Parathyroid adenoma (tissue), 2 donors: Measurements from ENCODE around the gene BDKRB1.

ENCODE experiments used
- H2AFZ ChIP-seq: fragments of 300-600 bp; sonication (generic); one replicate; pipeline ENCODE4 v1.7.0; 2017; ENCODE audit warnings: antibody characterized with exemption, mild to moderate bottlenecking
- H3K27ac ChIP-seq: fragments of 300-600 bp; sonication (generic); one replicate; pipeline ENCODE4 v1.7.0; 2017
- H3K27me3 ChIP-seq: fragments of 300-600 bp; sonication (generic); one replicate; pipeline ENCODE4 v1.7.0; 2017; ENCODE audit warnings: low read length; ENCODE audit not compliant: control insufficient read depth, insufficient read depth
- H3K36me3 ChIP-seq: fragments of 300-600 bp; sonication (generic); one replicate; pipeline ENCODE4 v1.7.0; 2017; ENCODE audit warnings: low read length; ENCODE audit not compliant: control insufficient read depth, insufficient read depth
- H3K4me1 ChIP-seq: fragments of 300-600 bp; sonication (generic); one replicate; pipeline ENCODE4 v1.7.0; 2017; ENCODE audit warnings: control low read depth
- H3K4me2 ChIP-seq: fragments of 300-600 bp; sonication (generic); one replicate; pipeline ENCODE4 v1.7.0; 2017; ENCODE audit warnings: low read length
- H3K4me3 ChIP-seq: fragments of 300-600 bp; sonication (generic); one replicate; pipeline ENCODE4 v1.7.0; 2017; ENCODE audit warnings: low read depth, low read length
- H3K79me2 ChIP-seq: fragments of 300-600 bp; sonication (generic); one replicate; pipeline ENCODE4 v1.7.0; 2017; ENCODE audit warnings: control low read depth
- H3K9ac ChIP-seq: fragments of 300-600 bp; sonication (generic); one replicate; pipeline ENCODE4 v1.7.0; 2017; ENCODE audit warnings: mild to moderate bottlenecking
- H3K9me3 ChIP-seq: fragments of 300-600 bp; sonication (generic); one replicate; pipeline ENCODE4 v1.7.0; 2017; ENCODE audit warnings: low read length; ENCODE audit not compliant: control insufficient read depth
- TF ChIP-seq, protein P1 (sequence below): fragments of 300-600 bp; sonication (generic); IDR thresholded peaks from one replicate; pipeline ENCODE4 v1.7.0; 2017; ENCODE audit warnings: antibody characterized with exemption, mild to moderate bottlenecking
- donor health status: primary hyperparathyroidism.

Gene BDKRB1

GRCh38 chr14:96212140-96212539 is 43.9 kb upstream of the BDKRB1 start:
- H3K27ac ChIP-seq, result no peak overlapping the region
- no peak overlapping the region for H3K9ac ChIP-seq
- H3K79me2 ChIP-seq, result no peaks in the 10 kb centered on the region
- H3K4me3 ChIP-seq, result no peak overlapping the region
- H3K4me2 ChIP-seq, result no peak overlapping the region
- H3K36me3 ChIP-seq, result no peaks in the 10 kb centered on the region
- TF ChIP-seq, protein P1, sequence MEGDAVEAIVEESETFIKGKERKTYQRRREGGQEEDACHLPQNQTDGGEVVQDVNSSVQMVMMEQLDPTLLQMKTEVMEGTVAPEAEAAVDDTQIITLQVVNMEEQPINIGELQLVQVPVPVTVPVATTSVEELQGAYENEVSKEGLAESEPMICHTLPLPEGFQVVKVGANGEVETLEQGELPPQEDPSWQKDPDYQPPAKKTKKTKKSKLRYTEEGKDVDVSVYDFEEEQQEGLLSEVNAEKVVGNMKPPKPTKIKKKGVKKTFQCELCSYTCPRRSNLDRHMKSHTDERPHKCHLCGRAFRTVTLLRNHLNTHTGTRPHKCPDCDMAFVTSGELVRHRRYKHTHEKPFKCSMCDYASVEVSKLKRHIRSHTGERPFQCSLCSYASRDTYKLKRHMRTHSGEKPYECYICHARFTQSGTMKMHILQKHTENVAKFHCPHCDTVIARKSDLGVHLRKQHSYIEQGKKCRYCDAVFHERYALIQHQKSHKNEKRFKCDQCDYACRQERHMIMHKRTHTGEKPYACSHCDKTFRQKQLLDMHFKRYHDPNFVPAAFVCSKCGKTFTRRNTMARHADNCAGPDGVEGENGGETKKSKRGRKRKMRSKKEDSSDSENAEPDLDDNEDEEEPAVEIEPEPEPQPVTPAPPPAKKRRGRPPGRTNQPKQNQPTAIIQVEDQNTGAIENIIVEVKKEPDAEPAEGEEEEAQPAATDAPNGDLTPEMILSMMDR, result no peak
- no peak overlapping the region for H2AFZ ChIP-seq
- H3K4me1 ChIP-seq, result no peaks in the 10 kb centered on the region
- H3K9me3 ChIP-seq, result no peaks in the 10 kb centered on the region
- no peaks in the 10 kb centered on the region for H3K27me3 ChIP-seq

GRCh38 chr14:96212896-96213295 is 43.1 kb upstream of the BDKRB1 start:
- no peaks in the 10 kb centered on the region for H3K79me2 ChIP-seq
- H3K4me2 ChIP-seq, result no peak overlapping the region
- no peaks in the 10 kb centered on the region for H3K36me3 ChIP-seq
- no peak overlapping the region for H3K4me3 ChIP-seq
- no peak overlapping the region for H3K27ac ChIP-seq
- H3K9me3 ChIP-seq, result no peaks in the 10 kb centered on the region
- H2AFZ ChIP-seq, result no peak overlapping the region
- H3K27me3 ChIP-seq, result no peaks in the 10 kb centered on the region
- no peaks in the 10 kb centered on the region for H3K4me1 ChIP-seq
- TF ChIP-seq, protein P1, result no peak
- no peak overlapping the region for H3K9ac ChIP-seq

GRCh38 chr14:96213871-96214465 is 42.0 kb upstream of the BDKRB1 start:
- Histone ChIP-seq H3K36me3 (no peaks in the 10 kb centered on the region), H3K27ac (no peak overlapping the region), H3K4me1 (no peaks in the 10 kb centered on the region), H3K4me2 (no peak overlapping the region), H2AFZ (no peak overlapping the region), H3K9me3 (no peaks in the 10 kb centered on the region), H3K79me2 (no peaks in the 10 kb centered on the region), H3K27me3 (no peaks in the 10 kb centered on the region), H3K9ac (no peak overlapping the region), H3K4me3 (no peak overlapping the region)
- TF ChIP-seq, protein P1, result no peak

- TF ChIP-seq, protein P1, result no peak
- H3K4me3 ChIP-seq, result no peak overlapping the region
- no peak overlapping the region for H3K9ac ChIP-seq
- H3K4me1 ChIP-seq, result no peaks in the 10 kb centered on the region
- H3K4me2 ChIP-seq, result no peak overlapping the region
- H3K9me3 ChIP-seq, result no peaks in the 10 kb centered on the region
- no peaks in the 10 kb centered on the region for H3K27me3 ChIP-seq
- no peaks in the 10 kb centered on the region for H3K36me3 ChIP-seq
- H3K79me2 ChIP-seq, result no peaks in the 10 kb centered on the region
- no peak overlapping the region for H3K27ac ChIP-seq
- H2AFZ ChIP-seq, result no peak overlapping the region
Measured at GRCh38 chr14:96214793-96215192, 41.2 kb upstream of the BDKRB1 start.
